Testis (tissue), 3 donors: Measurements from ENCODE around the gene ACACB. TPM values are rescaled to one million over a fixed set of nuclear protein-coding genes. Genes with fewer than 3 reads are reported as not detected.

Experiments used
- DNase-seq: peaks from one replicate; pipeline ENCODE4 v3.0.0-alpha.2; 2019
- H3K27ac ChIP-seq, 2 donors: fragments of 200-600 bp; sonication (generic); one replicate each; pipeline ENCODE4 v1.5.1; 2019
- H3K27me3 ChIP-seq: fragments of 200-600 bp; sonication (generic); one replicate; pipeline ENCODE4 v1.5.1; 2019
- H3K36me3 ChIP-seq: fragments of 200-600 bp; sonication (generic); one replicate; pipeline ENCODE4 v1.5.1; 2017; ENCODE audit warnings: low read depth; ENCODE audit errors: missing control alignments
- H3K4me1 ChIP-seq: fragments of 200-600 bp; sonication (generic); one replicate; pipeline ENCODE4 v1.5.1; 2019
- H3K4me3 ChIP-seq, 2 donors: fragments of 200-600 bp; sonication (generic); one replicate each; pipeline ENCODE4 v1.5.1; 2017 to 2019
- H3K9me3 ChIP-seq: fragments of 200-600 bp; sonication (generic); one replicate; pipeline ENCODE4 v1.5.1; 2017
- CTCF ChIP-seq, 3 experiments: fragments of 450-650 bp in 2 of 3; fragments of 200-600 bp in 1 of 3; sonication (generic) in 1 of 3; IDR thresholded peaks; one replicate each; pipeline ENCODE4 v1.5.1; 2016 to 2019; ENCODE audit warnings: antibody characterized with exemption in 3 of 3, mild to moderate bottlenecking in 2 of 3, moderate library complexity in 1 of 3
- POLR2A ChIP-seq: fragments of 450-650 bp; IDR thresholded peaks from one replicate; pipeline ENCODE4 v1.6.1; 2017; ENCODE audit warnings: antibody characterized with exemption, mild to moderate bottlenecking, moderate library complexity
- WGBS, 2 donors: methylation state at CpG; one replicate each; pipeline ENCODE4 v1.1.5; 2018; 5-methylcytosine and 5-hydroxymethylcytosine counted together
- intact Hi-C: fragments of 100-400 bp; cut with DNase I; formaldehyde crosslinking; loops from one replicate; pipeline ENCODE4 v1.15.1; 2023; ENCODE audit warnings: low total_unique reads
- polyA plus RNA-seq: library from polyadenylated mRNA; stranded (reverse); fragments of 350-450 nt; fragmentation: Illumina TruSeq; extraction: RNeasy Lipid Tissue Mini Kit (QIAGEN cat#74804); gene quantifications from one replicate; pipeline ENCODE4 v1.2.3, GENCODE V29; 2014; ENCODE audit warnings: low read depth, low replicate concordance; ENCODE audit not compliant: insufficient read depth
- total RNA-seq, 2 donors: library from RNA; depleted of rRNA; stranded (reverse); fragments of >200 nt; gene quantifications; one replicate each; pipeline ENCODE4 v1.2.3, GENCODE V29; 2016

ACACB gene
- total and polyA plus RNA-seq, 3 donors from 2014 or later = 25.5 to 96.8 (median 61.6) TPM

- no peak for DNase-seq
- H3K36me3 ChIP-seq = no peaks in the 10 kb centered on the region
- 87 to 90% methylated on average over 5 of the region's 5 CpGs for WGBS, 2 donors
- intact Hi-C loops = no loop called here
- H3K9me3 ChIP-seq = no peaks in the 10 kb centered on the region
- no peaks in the 10 kb centered on the region for H3K27me3 ChIP-seq
- TF ChIP-seq POLR2A (no peak), CTCF (IDR thresholded peaks at IDR 0.05) (no peak)
- no peaks in the 10 kb centered on the region for H3K4me1 ChIP-seq
- no peak overlapping the region for H3K4me3 ChIP-seq
- H3K27ac ChIP-seq = no peak overlapping the region
These were observed 125.5 kb downstream of the ACACB start for GRCh38 chr12:109241936-109242335.

GRCh38 chr12:109244073-109244472, 127.7 kb downstream of the ACACB start:
- no peaks in the 10 kb centered on the region for H3K9me3 ChIP-seq
- H3K36me3 ChIP-seq = no peaks in the 10 kb centered on the region
- H3K4me3 ChIP-seq = no peak overlapping the region
- intact Hi-C loops = no loop called here
- no peak overlapping the region for H3K27ac ChIP-seq
- WGBS, 2 donors = 73 to 77% methylated on average over 5 of the region's 5 CpGs
- no peaks in the 10 kb centered on the region for H3K4me1 ChIP-seq
- H3K27me3 ChIP-seq = no peaks in the 10 kb centered on the region
- TF ChIP-seq CTCF (IDR thresholded peaks at IDR 0.05) (no peak), POLR2A (no peak)
- no peak for DNase-seq

- intact Hi-C loops = no loop called here
- Histone ChIP-seq H3K9me3 (no peaks in the 10 kb centered on the region), H3K4me1 (no peaks in the 10 kb centered on the region), H3K27me3 (no peaks in the 10 kb centered on the region), H3K27ac (no peak overlapping the region), H3K4me3 (no peak overlapping the region), H3K36me3 (no peaks in the 10 kb centered on the region)
- DNase-seq = no peak
- TF ChIP-seq POLR2A = no peak
- TF ChIP-seq CTCF (IDR thresholded peaks at IDR 0.05) = no peak
- WGBS, 2 donors = 92 to 95% methylated on average over 15 of the region's 15 CpGs
These were observed 129.8 kb downstream of the ACACB start for GRCh38 chr12:109246221-109246620.

GRCh38 chr12:109247831-109248654, 131.7 kb downstream of the ACACB start:
- H3K9me3 ChIP-seq = no peaks in the 10 kb centered on the region
- intact Hi-C loops = no loop called here
- no peak overlapping the region for H3K4me3 ChIP-seq
- H3K27ac ChIP-seq = no peak overlapping the region
- no peaks in the 10 kb centered on the region for H3K27me3 ChIP-seq
- no peak for TF ChIP-seq CTCF (IDR thresholded peaks at IDR 0.05)
- no peak for TF ChIP-seq POLR2A
- no peak for DNase-seq
- WGBS, 2 donors = 78 to 85% methylated on average over 9 of the region's 9 CpGs
- H3K4me1 ChIP-seq = no peaks in the 10 kb centered on the region
- no peaks in the 10 kb centered on the region for H3K36me3 ChIP-seq

GRCh38 chr12:109250523-109250922, 134.1 kb downstream of the ACACB start:
- Histone ChIP-seq H3K4me3 (no peak overlapping the region), H3K36me3 (no peaks in the 10 kb centered on the region), H3K27me3 (no peaks in the 10 kb centered on the region), H3K4me1 (no peaks in the 10 kb centered on the region), H3K9me3 (no peaks in the 10 kb centered on the region), H3K27ac (no peak overlapping the region)
- 91 to 92% methylated on average over 1 of the region's 1 CpG for WGBS, 2 donors
- intact Hi-C loops = no loop called here
- DNase-seq = no peak
- no peak for TF ChIP-seq CTCF (IDR thresholded peaks at IDR 0.05)
- TF ChIP-seq POLR2A = no peak
